GM12878 (cell line): ENCODE results near the gene IFRD2. TPM values are rescaled to one million over a fixed set of nuclear protein-coding genes. Genes with fewer than 3 reads are reported as not detected.

ENCODE experiments used
- ATAC-seq: fragments of 200-7000 bp; cut with Tn5 transposase; 3 replicates; pipeline ENCODE4 v1.9.1; 2020; ENCODE audit warnings: mild to moderate bottlenecking, moderate library complexity
- BruUV-seq: library from RNA; stranded (reverse); fragments of 400-500 nt; replicated peaks from 2 replicates; lab custom pipeline; 2021; lab: Mats Ljungman, UMichigan
- CTCF ChIA-PET: fragments of 300-600 bp; sonication (Branson Sonifier 250); formaldehyde crosslinking; extraction: SDS; loops from one replicate; lab custom pipeline; 2021; ENCODE audit warnings: inconsistent platforms; lab: Yijun Ruan, JAX
- POLR2A ChIA-PET: fragments of 350-600 bp; formaldehyde crosslinking; extraction: SDS; loops from one replicate; lab custom pipeline; 2021; ENCODE audit warnings: inconsistent platforms; lab: Charles Lee
- RAD21 ChIA-PET: fragments of 300-600 bp; sonication (Branson Sonifier 250); formaldehyde crosslinking; loops from one replicate; lab custom pipeline; 2023; ENCODE audit warnings: antibody characterized with exemption; ENCODE audit not compliant: unreplicated experiment; lab: Charles Lee
- SMC1A ChIA-PET: fragments of 300-600 bp; sonication (Branson Sonifier 250); formaldehyde crosslinking; loops from one replicate; lab custom pipeline; 2023; ENCODE audit not compliant: unreplicated experiment, uncharacterized antibody; lab: Charles Lee
- DNase-seq: peaks from one replicate; pipeline ENCODE4 v3.0.0-alpha.2; 2011; ENCODE audit warnings: low read depth, low spot score
- FAIRE-seq: peaks from 3 replicates; lab custom pipeline; 2011; peaks lifted over from hg19 to GRCh38; lab: Jason Lieb, UNC
- H2AFZ ChIP-seq: 2 replicates; pipeline ENCODE4 v1.6.0; 2011; ENCODE audit warnings: low read depth, low read length, control low read depth; ENCODE audit not compliant: control insufficient read depth
- H3K27ac ChIP-seq: 2 replicates; pipeline ENCODE4 v1.5.1; 2011; ENCODE audit warnings: control low read depth; ENCODE audit not compliant: control insufficient read depth, insufficient read depth
- H3K27me3 ChIP-seq, 2 experiments: replicated peaks in 1 of 2; 2 replicates each; pipeline versions ENCODE4 v1.6.0 to v1.6.1; 2011; ENCODE audit warnings: low read length in 1 of 2; ENCODE audit not compliant: control insufficient read depth in 2 of 2, insufficient read depth in 2 of 2
- H3K36me3 ChIP-seq, 2 experiments: 2 replicates each; pipeline ENCODE4 v1.5.1; 2011; ENCODE audit warnings: low read length in 1 of 2; ENCODE audit not compliant: control insufficient read depth in 2 of 2, insufficient read depth in 2 of 2
- H3K4me1 ChIP-seq: 2 replicates; pipeline ENCODE4 v1.6.1; 2011; ENCODE audit warnings: mild to moderate bottlenecking, low read length, moderate library complexity, mixed read lengths; ENCODE audit not compliant: control insufficient read depth, insufficient read depth
- H3K4me2 ChIP-seq: 2 replicates; pipeline ENCODE4 v1.6.0; 2011; ENCODE audit warnings: control low read depth; ENCODE audit not compliant: control insufficient read depth, insufficient read depth
- H3K4me3 ChIP-seq: fragments of 200-600 bp; sonication (generic); 2 replicates; pipeline ENCODE4 v1.5.1; 2016
- H3K79me2 ChIP-seq: 2 replicates; pipeline ENCODE4 v1.6.0; 2011; ENCODE audit warnings: low read length; ENCODE audit not compliant: control insufficient read depth, insufficient read depth
- H3K9ac ChIP-seq: 2 replicates; pipeline ENCODE4 v1.8.0; 2011; ENCODE audit warnings: low read length, control low read depth, mixed read lengths; ENCODE audit not compliant: control insufficient read depth, insufficient read depth
- H3K9me3 ChIP-seq: replicated peaks from 3 replicates; pipeline ENCODE4 v1.5.1; 2011; ENCODE audit warnings: mild to moderate bottlenecking, low read length; ENCODE audit not compliant: control insufficient read depth, insufficient read depth
- H4K20me1 ChIP-seq: 2 replicates; pipeline ENCODE4 v1.6.0; 2011; ENCODE audit not compliant: control insufficient read depth, insufficient read depth
- CHD4 ChIP-seq: fragments of 200-600 bp; sonication (generic); IDR thresholded peaks from 2 replicates; pipeline ENCODE4 v1.6.1; 2016; ENCODE audit warnings: mild to moderate bottlenecking
- MLLT1 ChIP-seq: fragments of 450-650 bp; IDR thresholded peaks from 2 replicates; pipeline ENCODE4 v1.6.1; 2016; ENCODE audit warnings: mild to moderate bottlenecking
- POLR2A ChIP-seq: IDR thresholded peaks from 2 replicates; pipeline ENCODE4 v1.6.1; 2011; ENCODE audit warnings: low read depth, mild to moderate bottlenecking, low read length
- TCF3 ChIP-seq: IDR thresholded peaks from 2 replicates; pipeline ENCODE4 v1.6.1; 2012; ENCODE audit warnings: low read depth, mild to moderate bottlenecking, low read length, borderline replicate concordance; ENCODE audit not compliant: insufficient read depth
- WGBS: methylation state at CpG from one replicate; pipeline ENCODE4 v1.1.6; 2016; ENCODE audit warnings: low lambda C conversion rate; ENCODE audit not compliant: insufficient replicate concordance, insufficient coverage; ENCODE audit errors: missing lambda C conversion rate; 5-methylcytosine and 5-hydroxymethylcytosine counted together
- in situ Hi-C: fragments of 300-500 bp; cut with MboI; formaldehyde crosslinking; loops from 9 replicates; pipeline ENCODE4 v1.14.3; 2018; ENCODE audit warnings: mixed read lengths
- intact Hi-C: fragments of 100-400 bp; cut with micrococcal nuclease; formaldehyde crosslinking; loops from one replicate; pipeline ENCODE4 v1.14.2; 2022; ENCODE audit not compliant: unreplicated experiment
- polyA plus RNA-seq, 11 experiments: library from polyadenylated mRNA; depleted of rRNA in 4 of 11; unstranded in 6 of 11; stranded (reverse) in 5 of 11; fragments of >200 nt; fragmentation: Nextera tagmentation in 4 of 11; fragmentation: Illumina TruSeq in 1 of 11; extraction: Ambion mirVana in 4 of 11; extraction: Trizol in 1 of 11; gene quantifications; 1 replicate in 1 of 11; 2 replicates in 10 of 11; pipeline versions ENCODE4 v1.2.1 to v1.2.3, GENCODE V29; 2011 to 2016; ENCODE audit warnings: inconsistent platforms in 2 of 11, missing spikeins in 2 of 11, low read depth in 1 of 11
- total RNA-seq, 4 experiments: library from RNA; depleted of rRNA in 3 of 4; stranded (reverse); fragments of >200 nt in 3 of 4; fragmentation: Illumina TruSeq in 1 of 4; extraction: Trizol in 1 of 4; gene quantifications; 2 replicates each; pipeline versions ENCODE4 v1.2.1 to v1.2.3, GENCODE V29; 2013 to 2021

Gene IFRD2
- total and polyA plus RNA-seq, 10 of the 15 experiments (the other 5 are each of a cell fraction or from before 2014, with no cell fraction given), result 19.1 to 153 (median 80.3) TPM

GRCh38 chr3:50294492-50295403 lies 2.5 kb upstream of the IFRD2 start:
- intact Hi-C loops, result loop anchor here (5.0 kb wide), 1 partner anchor 43 kb away; no protein-coding TSS in a partner anchor
- WGBS, result 87% methylated on average over 22 of the region's 22 CpGs
- in situ Hi-C loops, result no loop called here

More at GRCh38 chr3:50294492-50295403, 2.5 kb upstream of the IFRD2 start:
- H3K4me2 ChIP-seq, result no peak overlapping the region
- no peak overlapping the region for H2AFZ ChIP-seq
- ChIA-PET SMC1A (no interaction called here), POLR2A (interaction anchor here (1.1 kb wide), 1 partner anchor 43 kb away, joined by 3 read pairs; no protein-coding TSS in a partner anchor), RAD21 (no interaction called here), CTCF (interaction anchor here (0.6 kb wide), 1 partner anchor 68 kb away, joined by 3 read pairs; no protein-coding TSS in a partner anchor)
- H3K27ac ChIP-seq, result no peak overlapping the region
- H3K4me1 ChIP-seq, result peaks cover 7% of the 10 kb centered on the region
- peaks cover 0 to 5% of the 10 kb centered on the region in 2 experiments; a peak in 2 of 4 replicates for H3K36me3 ChIP-seq
- H3K9me3 ChIP-seq, result no peaks in the 10 kb centered on the region
- no peak overlapping the region for H3K9ac ChIP-seq
- TF ChIP-seq TCF3 (no peak), POLR2A (0 out of 2 replicates have a peak, but pooled peaks have one; percentile 20), MLLT1 (no peak), CHD4 (no peak)
- peaks cover 21% of the 10 kb centered on the region for H3K79me2 ChIP-seq
- BruUV-seq, result no TSS peak
- no peaks in the 10 kb centered on the region for H4K20me1 ChIP-seq
- FAIRE-seq, result no peak
- no peak for DNase-seq
- H3K27me3 ChIP-seq, result no peaks in the 10 kb centered on the region
- H3K4me3 ChIP-seq, result no peak overlapping the region
- ATAC-seq, result no peak
